HCEC 1CT (cell line): ENCODE results near the gene PER2.

Experiments
- DNase-seq: peaks from one replicate; pipeline ENCODE4 v3.0.0-alpha.2; 2017

Gene PER2

GRCh38 chr2:238262496-238263122, 25.8 kb downstream of the PER2 start:
- no peak for DNase-seq

GRCh38 chr2:238261718-238262375, 26.6 kb downstream of the PER2 start:
- no peak for DNase-seq

- no peak for DNase-seq
Measured at GRCh38 chr2:238260883-238261282, 27.5 kb downstream of the PER2 start.

GRCh38 chr2:238259061-238260020, 29.1 kb downstream of the PER2 start:
- no peak for DNase-seq

- DNase-seq = no peak
Measured at GRCh38 chr2:238257786-238258700, 30.4 kb downstream of the PER2 start.

- DNase-seq = peak; percentile 67
Measured at GRCh38 chr2:238256594-238257104, 31.8 kb downstream of the PER2 start.

- no peak for DNase-seq
Measured at GRCh38 chr2:238256111-238256510, 32.3 kb downstream of the PER2 start.

GRCh38 chr2:238255636-238256035, 32.8 kb downstream of the PER2 start:
- DNase-seq = no peak

GRCh38 chr2:238255151-238255551, 33.3 kb downstream of the PER2 start:
- DNase-seq = no peak

- no peak for DNase-seq
Measured at GRCh38 chr2:238254095-238254723, 34.2 kb downstream of the PER2 start.

- DNase-seq = no peak
Measured at GRCh38 chr2:238252766-238253630, 35.4 kb downstream of the PER2 start.

GRCh38 chr2:238251986-238252385, 36.4 kb downstream of the PER2 start:
- DNase-seq = no peak

- DNase-seq = no peak
Measured at GRCh38 chr2:238251331-238251730, 37.1 kb downstream of the PER2 start.

GRCh38 chr2:238250896-238251295, 37.5 kb downstream of the PER2 start:
- no peak for DNase-seq

GRCh38 chr2:238247841-238248453, 40.5 kb downstream of the PER2 start:
- no peak for DNase-seq

- no peak for DNase-seq
Measured at GRCh38 chr2:238247002-238247822, 41.2 kb downstream of the PER2 start.

GRCh38 chr2:238244151-238244550, 44.3 kb downstream of the PER2 start:
- DNase-seq = no peak

GRCh38 chr2:238243496-238244076, 44.8 kb downstream of the PER2 start:
- no peak for DNase-seq
